ENCODE results near the gene FGF3. TPM values are rescaled to one million over a fixed set of nuclear protein-coding genes. Genes with fewer than 3 reads are reported as not detected.

Gene FGF3
- total and polyA plus RNA-seq, 4 donors = not detected

GRCh38 chr11:69836401-69836800 lies 17.2 kb upstream of the FGF3 start:
- Histone ChIP-seq H3K4me1 (ENCODE audit: control insufficient read depth, insufficient read depth, low read length) (peaks cover 15% of the 10 kb centered on the region), H3K27ac (ENCODE audit: low read depth, low read length) (no peak overlapping the region), H3K9me3 (ENCODE audit: control insufficient read depth, insufficient read depth, low read length) (no peaks in the 10 kb centered on the region), H3K4me3 (ENCODE audit: low read depth, low read length) (no peak overlapping the region), H3K27me3 (ENCODE audit: control insufficient read depth, insufficient read depth, low read length) (peaks cover 26% of the 10 kb centered on the region), H3K36me3 (ENCODE audit: control insufficient read depth, insufficient read depth, low read length) (no peaks in the 10 kb centered on the region)
- DNase-seq (ENCODE audit: low read depth in 4 of 6, low spot score in 6 of 6) = no peak
- 84% methylated on average over 12 of the region's 17 CpGs for WGBS (ENCODE audit: insufficient coverage)

DNA sequence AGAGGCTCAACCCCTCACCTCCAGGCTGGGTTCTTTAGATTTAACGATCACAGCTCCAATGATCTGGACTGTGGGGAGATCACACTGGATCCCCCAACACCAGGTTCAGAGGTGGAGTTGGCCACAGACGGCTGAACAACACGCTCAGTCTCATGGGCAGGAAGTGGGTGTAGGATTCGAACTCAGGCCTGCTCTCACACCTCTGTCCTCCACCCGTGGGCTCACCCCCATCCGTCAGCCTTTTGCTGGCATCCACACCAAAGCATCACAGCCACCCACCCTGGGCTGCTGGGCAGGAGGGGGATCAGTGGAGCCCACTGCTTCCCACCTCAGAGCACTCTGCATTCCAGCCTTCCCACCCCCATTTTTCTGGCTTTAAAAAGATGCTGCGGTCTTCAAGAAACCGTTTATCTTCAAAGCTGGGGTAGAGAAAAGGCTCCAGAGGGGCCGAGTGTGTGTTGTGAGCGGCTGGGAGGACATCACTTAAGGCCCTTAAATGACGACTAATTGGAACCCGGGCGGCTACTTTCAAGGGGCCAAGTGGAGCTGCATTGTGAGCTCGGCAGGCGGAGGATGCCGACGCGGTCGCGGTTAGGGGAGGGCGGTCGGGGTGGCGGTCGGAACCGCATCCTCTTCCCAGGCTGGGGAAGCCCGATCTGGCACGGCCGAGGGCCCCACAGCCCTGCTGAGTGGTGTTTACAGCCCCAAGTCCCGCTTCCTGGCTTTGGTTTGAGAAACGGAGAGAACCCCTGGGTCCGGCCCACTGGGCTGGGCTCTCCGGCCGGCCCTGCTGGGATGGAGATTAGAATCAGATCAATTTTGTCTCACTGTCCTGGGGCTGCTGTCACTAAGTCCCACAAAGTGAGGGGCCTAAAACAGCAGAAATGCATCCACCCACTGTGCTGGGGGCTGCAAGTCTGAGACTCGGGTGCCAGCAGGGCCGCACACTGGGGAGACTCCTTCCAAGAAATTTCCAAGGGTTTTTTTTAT lies 15.9 kb upstream of the FGF3 start:
- no peak overlapping the region for H3K27ac ChIP-seq (ENCODE audit: low read depth, low read length)
- 27% methylated on average over 31 of the region's 35 CpGs for WGBS (ENCODE audit: insufficient coverage)
- no peak overlapping the region for H3K4me3 ChIP-seq (ENCODE audit: low read depth, low read length)
- peak in 1 of 6 donors; percentile 15 for DNase-seq (ENCODE audit: low read depth in 4 of 6, low spot score in 6 of 6)
- peaks cover 6% of the 10 kb centered on the region for H3K4me1 ChIP-seq (ENCODE audit: control insufficient read depth, insufficient read depth, low read length)
- peaks cover 23% of the 10 kb centered on the region for H3K27me3 ChIP-seq (ENCODE audit: control insufficient read depth, insufficient read depth, low read length)
- H3K9me3 ChIP-seq (ENCODE audit: control insufficient read depth, insufficient read depth, low read length) = no peaks in the 10 kb centered on the region
- no peaks in the 10 kb centered on the region for H3K36me3 ChIP-seq (ENCODE audit: control insufficient read depth, insufficient read depth, low read length)

GRCh38 chr11:69834251-69834650 lies 15.0 kb upstream of the FGF3 start:
- peaks cover 6% of the 10 kb centered on the region for H3K4me1 ChIP-seq (ENCODE audit: control insufficient read depth, insufficient read depth, low read length)
- no peaks in the 10 kb centered on the region for H3K36me3 ChIP-seq (ENCODE audit: control insufficient read depth, insufficient read depth, low read length)
- H3K4me3 ChIP-seq (ENCODE audit: low read depth, low read length) = no peak overlapping the region
- no peaks in the 10 kb centered on the region for H3K9me3 ChIP-seq (ENCODE audit: control insufficient read depth, insufficient read depth, low read length)
- no peak overlapping the region for H3K27ac ChIP-seq (ENCODE audit: low read depth, low read length)
- WGBS (ENCODE audit: insufficient coverage) = 74% methylated on average over 12 of the region's 12 CpGs
- DNase-seq (ENCODE audit: low read depth in 4 of 6, low spot score in 6 of 6) = no peak
- peaks cover 23% of the 10 kb centered on the region for H3K27me3 ChIP-seq (ENCODE audit: control insufficient read depth, insufficient read depth, low read length)

DNA sequence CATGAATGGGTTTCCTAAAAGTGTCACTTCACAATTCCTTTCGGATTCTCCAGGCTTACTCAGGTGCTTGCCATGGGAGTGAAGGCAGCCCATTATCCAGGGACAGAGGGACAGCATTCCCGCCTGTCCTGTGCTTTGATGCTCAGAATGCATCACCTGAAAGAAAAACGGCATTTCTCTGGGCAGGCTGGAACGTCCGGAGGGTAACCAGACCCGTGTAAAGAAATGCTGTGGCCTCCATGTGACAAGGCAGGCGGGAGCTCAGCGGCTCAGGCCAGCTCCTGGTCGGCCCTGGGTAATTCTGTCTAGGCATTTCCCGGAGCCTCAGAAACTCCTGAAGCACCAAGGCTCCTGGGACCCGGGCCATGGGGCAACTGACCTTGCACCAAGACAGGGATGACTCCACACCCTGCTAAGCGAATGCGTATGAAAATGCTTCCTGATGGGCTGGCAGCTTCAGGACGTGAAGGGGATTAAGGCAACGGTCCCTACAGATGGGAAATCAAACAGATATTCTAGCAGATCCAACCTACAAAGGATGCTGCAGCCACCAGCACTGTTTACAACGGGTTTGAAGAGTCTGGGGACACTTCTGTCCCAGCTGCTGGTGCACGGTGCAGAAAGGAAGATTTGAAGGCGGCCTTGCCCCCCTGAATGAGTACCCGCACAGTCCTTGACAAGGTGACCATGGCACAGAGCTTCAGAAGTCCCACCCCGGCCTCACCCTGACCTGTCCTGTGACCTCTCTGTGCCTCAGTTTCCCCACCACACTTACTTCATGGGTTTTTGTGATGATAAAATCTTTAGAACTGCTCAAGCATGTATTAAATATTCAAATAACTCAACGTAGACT lies 13.6 kb upstream of the FGF3 start:
- H3K27me3 ChIP-seq (ENCODE audit: control insufficient read depth, insufficient read depth, low read length) = peaks cover 23% of the 10 kb centered on the region
- H3K4me3 ChIP-seq (ENCODE audit: low read depth, low read length) = no peak overlapping the region
- H3K9me3 ChIP-seq (ENCODE audit: control insufficient read depth, insufficient read depth, low read length) = no peaks in the 10 kb centered on the region
- DNase-seq (ENCODE audit: low read depth in 4 of 6, low spot score in 6 of 6) = no peak
- H3K36me3 ChIP-seq (ENCODE audit: control insufficient read depth, insufficient read depth, low read length) = no peaks in the 10 kb centered on the region
- peaks cover 6% of the 10 kb centered on the region for H3K4me1 ChIP-seq (ENCODE audit: control insufficient read depth, insufficient read depth, low read length)
- 27% methylated on average over 18 of the region's 21 CpGs for WGBS (ENCODE audit: insufficient coverage)
- no peak overlapping the region for H3K27ac ChIP-seq (ENCODE audit: low read depth, low read length)

DNA sequence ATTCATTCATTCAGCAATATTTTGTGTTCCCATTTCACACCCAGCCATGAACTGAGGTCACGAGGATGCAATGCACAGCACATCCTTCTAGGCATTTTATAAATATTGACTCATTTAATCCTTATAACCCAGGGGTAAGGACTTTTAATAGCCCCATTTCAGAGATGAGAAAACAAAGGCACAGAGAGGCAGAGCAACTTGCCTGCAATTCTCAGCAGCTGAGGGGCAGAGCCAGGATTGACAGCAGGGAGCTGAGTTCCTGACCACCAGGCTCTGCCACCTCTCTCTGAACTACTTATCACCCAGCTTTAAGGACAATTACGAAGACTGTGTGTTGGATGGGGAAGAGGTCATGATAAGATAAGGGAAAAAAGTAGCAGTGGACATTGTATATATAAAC lies 12.8 kb upstream of the FGF3 start:
- Histone ChIP-seq H3K36me3 (ENCODE audit: control insufficient read depth, insufficient read depth, low read length) (no peaks in the 10 kb centered on the region), H3K27me3 (ENCODE audit: control insufficient read depth, insufficient read depth, low read length) (peaks cover 23% of the 10 kb centered on the region), H3K4me1 (ENCODE audit: control insufficient read depth, insufficient read depth, low read length) (peaks cover 6% of the 10 kb centered on the region), H3K9me3 (ENCODE audit: control insufficient read depth, insufficient read depth, low read length) (peaks cover 4% of the 10 kb centered on the region), H3K4me3 (ENCODE audit: low read depth, low read length) (no peak overlapping the region), H3K27ac (ENCODE audit: low read depth, low read length) (no peak overlapping the region)
- no CpG with 5 or more reads among the region's 2 CpGs for WGBS (ENCODE audit: insufficient coverage)
- no peak for DNase-seq (ENCODE audit: low read depth in 4 of 6, low spot score in 6 of 6)

- peaks cover 22% of the 10 kb centered on the region for H3K27me3 ChIP-seq (ENCODE audit: control insufficient read depth, insufficient read depth, low read length)
- 91% methylated on average over 4 of the region's 11 CpGs for WGBS (ENCODE audit: insufficient coverage)
- H3K4me3 ChIP-seq (ENCODE audit: low read depth, low read length) = no peak overlapping the region
- no peak overlapping the region for H3K27ac ChIP-seq (ENCODE audit: low read depth, low read length)
- DNase-seq (ENCODE audit: low read depth in 4 of 6, low spot score in 6 of 6) = no peak
- H3K9me3 ChIP-seq (ENCODE audit: control insufficient read depth, insufficient read depth, low read length) = peaks cover 4% of the 10 kb centered on the region
- H3K36me3 ChIP-seq (ENCODE audit: control insufficient read depth, insufficient read depth, low read length) = no peaks in the 10 kb centered on the region
- H3K4me1 ChIP-seq (ENCODE audit: control insufficient read depth, insufficient read depth, low read length) = peaks cover 2% of the 10 kb centered on the region
These were observed 10.9 kb upstream of the FGF3 start for GRCh38 chr11:69830086-69830485.

DNA sequence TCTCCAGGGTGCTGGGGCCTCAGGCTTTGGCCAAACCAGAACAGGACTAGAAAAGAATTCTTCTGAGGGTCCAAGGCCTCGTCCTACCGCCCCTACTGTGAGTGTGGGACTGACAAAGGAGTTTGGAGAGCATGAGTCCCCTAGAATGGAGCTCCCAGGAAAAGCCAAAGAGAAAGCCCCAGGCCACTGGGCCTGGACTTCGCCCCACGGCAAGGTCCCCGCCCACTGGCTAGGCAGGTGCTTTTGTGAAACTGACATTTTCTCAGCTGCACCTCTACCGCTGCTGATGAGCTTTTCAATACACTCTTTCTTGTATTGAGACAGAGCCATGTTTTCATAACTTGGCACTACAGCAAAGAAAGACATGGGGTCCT lies 9.7 kb upstream of the FGF3 start:
- no peaks in the 10 kb centered on the region for H3K36me3 ChIP-seq (ENCODE audit: control insufficient read depth, insufficient read depth, low read length)
- H3K4me3 ChIP-seq (ENCODE audit: low read depth, low read length) = no peak overlapping the region
- H3K4me1 ChIP-seq (ENCODE audit: control insufficient read depth, insufficient read depth, low read length) = no peaks in the 10 kb centered on the region
- 95% methylated on average over 4 of the region's 6 CpGs for WGBS (ENCODE audit: insufficient coverage)
- H3K27ac ChIP-seq (ENCODE audit: low read depth, low read length) = no peak overlapping the region
- peaks cover 4% of the 10 kb centered on the region for H3K9me3 ChIP-seq (ENCODE audit: control insufficient read depth, insufficient read depth, low read length)
- H3K27me3 ChIP-seq (ENCODE audit: control insufficient read depth, insufficient read depth, low read length) = peaks cover 19% of the 10 kb centered on the region
- DNase-seq (ENCODE audit: low read depth in 4 of 6, low spot score in 6 of 6) = no peak

DNA sequence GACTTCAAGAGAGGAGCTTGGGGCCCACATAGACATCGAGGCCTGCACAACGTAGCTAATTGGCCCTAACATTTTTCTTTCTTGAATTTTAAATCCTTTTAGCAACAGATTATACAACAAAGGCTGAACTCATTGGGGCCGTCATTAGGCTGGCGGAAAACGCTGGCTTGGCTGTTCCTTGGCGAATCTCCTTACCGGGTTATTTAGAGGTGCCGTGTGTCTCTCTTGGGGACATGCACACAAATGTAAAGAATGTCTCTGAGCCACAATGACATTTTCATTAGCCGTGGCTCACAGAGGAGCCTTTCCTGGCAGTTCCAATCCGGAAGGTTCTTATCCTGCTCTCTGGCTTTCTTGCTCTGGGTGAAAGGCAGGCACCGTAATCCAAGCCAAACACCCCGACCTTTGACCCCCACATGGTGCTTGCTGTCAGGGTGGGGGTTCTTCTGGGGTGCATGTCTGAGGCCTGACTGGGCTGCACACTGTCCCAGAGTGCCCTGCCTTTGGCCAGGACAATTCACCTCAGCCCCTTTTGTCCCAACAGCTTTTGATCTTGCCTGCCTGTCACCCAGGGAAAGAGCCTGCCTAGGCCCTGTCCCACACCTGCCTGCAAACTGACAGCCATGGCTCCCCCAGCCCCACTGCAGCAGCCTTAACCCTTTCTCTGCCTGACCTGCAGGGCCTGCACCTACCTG lies 9.2 kb upstream of the FGF3 start:
- H3K9me3 ChIP-seq (ENCODE audit: control insufficient read depth, insufficient read depth, low read length) = peaks cover 4% of the 10 kb centered on the region
- H3K36me3 ChIP-seq (ENCODE audit: control insufficient read depth, insufficient read depth, low read length) = no peaks in the 10 kb centered on the region
- DNase-seq (ENCODE audit: low read depth in 4 of 6, low spot score in 6 of 6) = peak in 1 of 6 donors; percentile 30
- WGBS (ENCODE audit: insufficient coverage) = 46% methylated on average over 10 of the region's 12 CpGs
- H3K27ac ChIP-seq (ENCODE audit: low read depth, low read length) = no peak overlapping the region
- H3K4me3 ChIP-seq (ENCODE audit: low read depth, low read length) = no peak overlapping the region
- no peaks in the 10 kb centered on the region for H3K4me1 ChIP-seq (ENCODE audit: control insufficient read depth, insufficient read depth, low read length)
- peaks cover 22% of the 10 kb centered on the region for H3K27me3 ChIP-seq (ENCODE audit: control insufficient read depth, insufficient read depth, low read length)

GRCh38 chr11:69826773-69827172 lies 7.6 kb upstream of the FGF3 start:
- H3K36me3 ChIP-seq (ENCODE audit: control insufficient read depth, insufficient read depth, low read length) = no peaks in the 10 kb centered on the region
- H3K27ac ChIP-seq (ENCODE audit: low read depth, low read length) = no peak overlapping the region
- no peak overlapping the region for H3K4me3 ChIP-seq (ENCODE audit: low read depth, low read length)
- no peaks in the 10 kb centered on the region for H3K4me1 ChIP-seq (ENCODE audit: control insufficient read depth, insufficient read depth, low read length)
- H3K9me3 ChIP-seq (ENCODE audit: control insufficient read depth, insufficient read depth, low read length) = peaks cover 4% of the 10 kb centered on the region
- DNase-seq (ENCODE audit: low read depth in 4 of 6, low spot score in 6 of 6) = no peak
- WGBS (ENCODE audit: insufficient coverage) = 87% methylated on average over 10 of the region's 10 CpGs
- H3K27me3 ChIP-seq (ENCODE audit: control insufficient read depth, insufficient read depth, low read length) = peaks cover 26% of the 10 kb centered on the region
